ENCODE measurements around the gene TNFRSF14.

TNFRSF14 gene

GRCh38 chr1:2528966-2529783, 27.0 kb upstream of the TNFRSF14 start:
- Histone ChIP-seq H3K9ac (no peak overlapping the region), H3K4me1 (peaks cover 61% of the 10 kb centered on the region), H3K4me2 (peak overlapping the region; percentile 73), H3K4me3 (peak overlapping the region; percentile 51), H3K36me3 (no peaks in the 10 kb centered on the region), H3K9me3 (no peaks in the 10 kb centered on the region), H4K20me1 (peaks cover 69% of the 10 kb centered on the region), H3K27me3 (peaks cover 72% of the 10 kb centered on the region), H3K27ac (no peak overlapping the region)
- TF ChIP-seq Cebpa-rat (IDR thresholded peaks at IDR 0.05): no peak

DNA sequence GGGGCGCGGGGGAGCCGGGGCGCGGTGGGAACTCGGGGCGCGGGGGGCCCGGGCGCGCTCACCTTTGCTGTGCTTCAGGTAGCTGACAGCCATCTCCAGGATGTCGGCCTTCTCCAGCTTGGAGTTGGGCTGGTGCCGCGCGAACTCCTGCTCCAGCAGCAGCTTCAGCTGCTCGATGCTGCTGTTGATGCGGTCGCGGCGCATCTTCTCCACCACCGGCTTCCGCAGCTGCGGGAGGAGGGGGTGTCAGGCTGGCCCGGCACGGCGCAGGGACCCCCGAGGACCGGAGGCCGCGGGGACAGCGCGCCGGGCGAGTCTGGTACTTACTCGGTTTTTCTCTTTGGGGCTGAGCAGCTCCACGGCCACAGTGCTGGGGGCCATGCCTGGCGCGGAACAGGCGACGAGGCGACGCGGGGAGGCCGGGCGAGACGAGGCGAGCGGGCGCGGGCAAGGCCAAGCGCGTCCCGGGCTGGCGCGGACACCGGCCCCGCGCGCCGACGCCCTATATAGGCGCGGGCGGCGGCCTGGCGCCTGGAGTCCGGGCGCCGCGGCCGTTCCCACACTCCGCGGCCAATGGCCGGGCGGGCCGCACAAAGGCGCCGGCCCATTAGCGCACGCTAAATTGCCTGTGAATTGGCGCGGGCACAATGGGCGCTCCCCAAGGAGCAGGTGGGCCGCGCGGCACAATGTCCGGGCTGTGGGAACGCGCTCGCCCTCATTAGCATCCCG, 26.2 kb upstream of the TNFRSF14 start, which contains the start of gene HES5:
HES5 (minus strand) TSS at position 480 of the 729 bp plus-strand sequence; CDS start at position 381, 99 bp downstream.
- Histone ChIP-seq H3K9ac (no peak within 1 kb of the TSS), H3K27me3 (peaks cover 80% of the 10 kb centered on the region), H3K36me3 (no peaks in the 10 kb centered on the region), H3K9me3 (no peaks in the 10 kb centered on the region), H3K27ac (no peak within 1 kb of the TSS), H3K4me2 (peak within 1 kb of the TSS; percentile 73), H4K20me1 (peaks cover 61% of the 10 kb centered on the region), H3K4me1 (peaks cover 61% of the 10 kb centered on the region), H3K4me3 (peak within 1 kb of the TSS; percentile 51)
- TF ChIP-seq Cebpa-rat (IDR thresholded peaks at IDR 0.05): no peak

GRCh38 chr1:2530513-2531361, 25.4 kb upstream of the TNFRSF14 start:
- peaks cover 53% of the 10 kb centered on the region for H3K4me1 ChIP-seq
- H3K4me2 ChIP-seq: peak overlapping the region; percentile 73
- no peak for TF ChIP-seq Cebpa-rat (IDR thresholded peaks at IDR 0.05)
- no peaks in the 10 kb centered on the region for H3K9me3 ChIP-seq
- peaks cover 84% of the 10 kb centered on the region for H3K27me3 ChIP-seq
- no peaks in the 10 kb centered on the region for H3K36me3 ChIP-seq
- peaks cover 53% of the 10 kb centered on the region for H4K20me1 ChIP-seq
- H3K27ac ChIP-seq: no peak overlapping the region
- H3K4me3 ChIP-seq: peak overlapping the region; percentile 51
- H3K9ac ChIP-seq: no peak overlapping the region

DNA sequence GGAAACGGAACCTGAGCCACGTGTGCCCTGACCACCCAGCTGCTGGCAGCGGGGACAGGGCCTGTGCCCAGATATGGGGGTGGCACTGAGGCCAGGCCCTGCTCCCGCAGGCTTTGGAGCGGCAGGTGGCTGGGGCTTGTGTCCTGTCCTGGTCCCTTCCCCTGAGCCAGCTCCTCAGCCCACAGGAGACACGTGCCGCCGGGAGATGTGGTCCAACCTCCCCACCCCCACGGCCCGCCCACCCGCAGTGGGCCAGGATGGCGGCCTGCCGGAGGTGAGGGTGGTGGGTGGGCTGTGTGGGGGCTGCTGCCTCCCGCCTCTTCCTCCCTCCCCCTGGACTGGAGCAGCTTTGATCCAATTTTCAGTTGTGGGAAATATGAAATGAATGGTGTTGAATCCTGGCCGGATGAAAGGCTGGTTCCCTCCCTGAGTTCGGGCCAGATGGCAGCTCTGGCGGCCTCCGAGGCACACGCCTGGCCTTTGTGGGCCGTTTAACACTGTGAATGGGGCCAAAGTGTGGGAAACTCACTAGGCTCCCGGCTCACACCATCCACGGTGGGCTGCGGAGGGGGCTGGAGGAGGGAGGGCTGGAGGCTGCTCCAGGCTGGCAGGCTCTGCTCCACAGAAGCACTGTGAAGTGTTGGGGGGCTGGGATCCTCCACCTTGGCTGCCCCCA, 23.5 kb upstream of the TNFRSF14 start:
- Histone ChIP-seq H3K9ac (no peak overlapping the region), H3K4me3 (no peak overlapping the region), H3K4me2 (no peak overlapping the region), H4K20me1 (peaks cover 41% of the 10 kb centered on the region), H3K4me1 (peaks cover 42% of the 10 kb centered on the region), H3K9me3 (no peaks in the 10 kb centered on the region), H3K27me3 (peaks cover 77% of the 10 kb centered on the region), H3K36me3 (no peaks in the 10 kb centered on the region), H3K27ac (no peak overlapping the region)
- no peak for TF ChIP-seq Cebpa-rat (IDR thresholded peaks at IDR 0.05)

GRCh38 chr1:2533365-2533764, 22.8 kb upstream of the TNFRSF14 start:
- H3K9ac ChIP-seq: no peak overlapping the region
- H3K9me3 ChIP-seq: no peaks in the 10 kb centered on the region
- no peak overlapping the region for H3K27ac ChIP-seq
- H4K20me1 ChIP-seq: peaks cover 36% of the 10 kb centered on the region
- peaks cover 40% of the 10 kb centered on the region for H3K4me1 ChIP-seq
- peaks cover 69% of the 10 kb centered on the region for H3K27me3 ChIP-seq
- H3K4me2 ChIP-seq: no peak overlapping the region
- TF ChIP-seq Cebpa-rat (IDR thresholded peaks at IDR 0.05): no peak
- no peak overlapping the region for H3K4me3 ChIP-seq
- no peaks in the 10 kb centered on the region for H3K36me3 ChIP-seq

GRCh38 chr1:2534315-2534686, 21.9 kb upstream of the TNFRSF14 start:
- no peak overlapping the region for H3K27ac ChIP-seq
- H3K27me3 ChIP-seq: peaks cover 60% of the 10 kb centered on the region
- peaks cover 35% of the 10 kb centered on the region for H3K4me1 ChIP-seq
- no peak for TF ChIP-seq Cebpa-rat (IDR thresholded peaks at IDR 0.05)
- H3K36me3 ChIP-seq: no peaks in the 10 kb centered on the region
- H3K9ac ChIP-seq: no peak overlapping the region
- peaks cover 29% of the 10 kb centered on the region for H4K20me1 ChIP-seq
- H3K4me3 ChIP-seq: no peak overlapping the region
- peak overlapping the region; percentile 20; the same call in 1 of the 2 replicates for H3K4me2 ChIP-seq
- no peaks in the 10 kb centered on the region for H3K9me3 ChIP-seq

DNA sequence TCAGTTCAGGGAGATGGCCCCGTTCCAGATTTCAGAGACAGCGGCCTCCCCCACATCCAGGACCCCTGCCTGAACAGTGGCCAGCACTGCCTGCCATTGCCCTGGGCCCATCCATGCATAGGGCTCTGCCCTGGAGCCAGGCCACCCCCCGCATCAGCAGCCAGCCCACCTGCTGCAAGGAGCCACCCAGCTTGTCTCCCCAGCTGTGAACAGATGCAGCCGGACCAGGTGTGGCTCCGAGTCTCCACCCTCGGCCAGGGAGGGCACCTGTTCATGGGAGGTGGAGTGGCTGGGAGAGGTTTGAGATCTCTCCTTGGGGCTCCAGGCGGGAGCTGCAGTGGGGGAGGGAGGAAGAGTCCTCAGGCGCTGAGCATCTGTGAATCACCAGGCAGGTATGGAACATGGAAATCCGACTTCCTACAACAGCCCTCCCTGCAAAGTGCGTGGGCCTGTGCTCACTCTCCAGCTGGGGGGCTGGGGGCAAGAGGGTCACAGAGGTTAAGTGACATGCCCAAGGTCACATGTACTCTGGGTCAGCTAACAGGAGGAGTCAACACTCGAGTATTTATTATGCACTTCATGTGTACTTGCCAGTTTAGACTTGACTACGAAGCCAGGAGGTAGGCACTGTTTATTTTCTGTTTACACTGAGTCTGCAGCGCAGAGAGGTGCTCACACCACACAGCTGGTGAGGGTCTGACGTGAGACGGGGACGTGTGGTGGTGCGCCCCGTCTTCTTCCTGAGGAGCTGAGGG, 21.3 kb upstream of the TNFRSF14 start:
- Histone ChIP-seq H3K36me3 (no peaks in the 10 kb centered on the region), H3K27ac (no peak overlapping the region), H3K4me1 (peaks cover 34% of the 10 kb centered on the region), H4K20me1 (peaks cover 24% of the 10 kb centered on the region), H3K27me3 (peaks cover 54% of the 10 kb centered on the region), H3K4me3 (no peak overlapping the region), H3K9me3 (no peaks in the 10 kb centered on the region), H3K4me2 (peak overlapping the region; percentile 20; the same call in 1 of the 2 replicates), H3K9ac (no peak overlapping the region)
- no peak for TF ChIP-seq Cebpa-rat (IDR thresholded peaks at IDR 0.05)

GRCh38 chr1:2535455-2535854, 20.7 kb upstream of the TNFRSF14 start:
- no peak overlapping the region for H3K9ac ChIP-seq
- no peaks in the 10 kb centered on the region for H3K36me3 ChIP-seq
- no peak overlapping the region for H3K27ac ChIP-seq
- peaks cover 34% of the 10 kb centered on the region for H3K4me1 ChIP-seq
- peaks cover 19% of the 10 kb centered on the region for H4K20me1 ChIP-seq
- no peak overlapping the region for H3K4me3 ChIP-seq
- peaks cover 52% of the 10 kb centered on the region for H3K27me3 ChIP-seq
- TF ChIP-seq Cebpa-rat (IDR thresholded peaks at IDR 0.05): no peak
- no peaks in the 10 kb centered on the region for H3K9me3 ChIP-seq
- no peak overlapping the region for H3K4me2 ChIP-seq
